ENCODE data around the gene DKK1. TPM values are rescaled to one million over a fixed set of nuclear protein-coding genes. Genes with fewer than 3 reads are reported as not detected.

Gene DKK1
- total RNA-seq, 2 experiments from 2014 or later: not detected

- Mint-ChIP-seq H3K27me3 (no peaks in the 10 kb centered on the region), H3K36me3 (ENCODE audit: low read depth) (no peaks in the 10 kb centered on the region), H3K4me3 (no peak overlapping the region), H3K9me3 (no peaks in the 10 kb centered on the region), H3K27ac (no peak overlapping the region), H3K4me1 (ENCODE audit: low read depth) (no peaks in the 10 kb centered on the region)
- no peak for ATAC-seq (ENCODE audit: poor library complexity)
- TF ChIP-seq CTCF (IDR thresholded peaks at IDR 0.05): no peak
- Histone ChIP-seq H3K36me3 (ENCODE audit: insufficient read depth, low read length) (no peaks in the 10 kb centered on the region), H3K4me1 (ENCODE audit: insufficient read depth, low read length) (no peaks in the 10 kb centered on the region), H3K9me3 (ENCODE audit: control insufficient read depth in 1 of 2, insufficient read depth in 1 of 2, low read length in 2 of 2) (no peaks in the 10 kb centered on the region), H3K27ac (ENCODE audit: low read depth in 1 of 2, low read length in 2 of 2) (no peak overlapping the region), H3K27me3 (ENCODE audit: control insufficient read depth in 1 of 2, insufficient read depth in 2 of 2, low read length in 2 of 2) (no peaks in the 10 kb centered on the region), H3K4me3 (ENCODE audit: low read length) (no peak overlapping the region)
- CTCF ChIA-PET: no interaction called here
- no peak for DNase-seq
- POLR2A ChIA-PET: no interaction called here
- intact Hi-C loops (cut with DNase I, micrococcal nuclease): no loop called here
Measured at GRCh38 chr10:52337225-52337624, 23.1 kb downstream of the DKK1 start.

DNA sequence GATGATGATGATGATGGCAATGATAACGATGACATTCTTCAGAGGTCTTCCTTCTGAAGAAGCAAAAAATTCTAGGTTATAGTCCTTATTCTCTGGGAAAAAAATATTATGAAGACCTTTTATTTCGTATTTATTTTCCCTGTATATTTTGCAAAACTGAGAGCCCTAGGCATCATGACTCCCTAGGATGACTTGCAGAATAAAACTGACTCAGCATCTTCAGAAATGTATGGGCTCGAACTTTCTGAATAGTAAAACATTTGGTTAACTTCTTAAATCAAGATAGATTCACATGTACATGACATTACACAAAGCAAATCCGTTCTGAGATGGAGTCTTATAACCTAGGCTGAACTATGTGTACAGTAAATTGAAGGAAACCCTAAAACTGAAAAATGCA lies 29.4 kb downstream of the DKK1 start:
- Mint-ChIP-seq H3K4me3 (no peak overlapping the region), H3K27me3 (no peaks in the 10 kb centered on the region), H3K9me3 (no peaks in the 10 kb centered on the region), H3K4me1 (ENCODE audit: low read depth) (no peaks in the 10 kb centered on the region), H3K36me3 (ENCODE audit: low read depth) (no peaks in the 10 kb centered on the region), H3K27ac (no peak overlapping the region)
- Histone ChIP-seq H3K36me3 (ENCODE audit: insufficient read depth, low read length) (no peaks in the 10 kb centered on the region), H3K9me3 (ENCODE audit: control insufficient read depth in 1 of 2, insufficient read depth in 1 of 2, low read length in 2 of 2) (peaks cover 0 to 23% of the 10 kb centered on the region in 2 experiments), H3K27me3 (ENCODE audit: control insufficient read depth in 1 of 2, insufficient read depth in 2 of 2, low read length in 2 of 2) (no peaks in the 10 kb centered on the region), H3K4me1 (ENCODE audit: insufficient read depth, low read length) (no peaks in the 10 kb centered on the region), H3K4me3 (ENCODE audit: low read length) (no peak overlapping the region), H3K27ac (ENCODE audit: low read depth in 1 of 2, low read length in 2 of 2) (no peak overlapping the region)
- DNase-seq: no peak
- CTCF ChIA-PET: no interaction called here
- POLR2A ChIA-PET: no interaction called here
- intact Hi-C loops (cut with DNase I, micrococcal nuclease): no loop called here
- no peak for TF ChIP-seq CTCF (IDR thresholded peaks at IDR 0.05)
- no peak for ATAC-seq (ENCODE audit: poor library complexity)

GRCh38 chr10:52346394-52347326 lies 32.6 kb downstream of the DKK1 start:
- Histone ChIP-seq H3K27me3 (ENCODE audit: control insufficient read depth in 1 of 2, insufficient read depth in 2 of 2, low read length in 2 of 2) (no peaks in the 10 kb centered on the region), H3K4me1 (ENCODE audit: insufficient read depth, low read length) (no peaks in the 10 kb centered on the region), H3K36me3 (ENCODE audit: insufficient read depth, low read length) (no peaks in the 10 kb centered on the region), H3K9me3 (ENCODE audit: control insufficient read depth in 1 of 2, insufficient read depth in 1 of 2, low read length in 2 of 2) (peaks cover 0 to 24% of the 10 kb centered on the region in 2 experiments), H3K27ac (ENCODE audit: low read depth in 1 of 2, low read length in 2 of 2) (no peak overlapping the region), H3K4me3 (ENCODE audit: low read length) (no peak overlapping the region)
- H3K36me3 Mint-ChIP-seq (ENCODE audit: low read depth): no peaks in the 10 kb centered on the region
- H3K4me3 Mint-ChIP-seq: no peak overlapping the region
- no peaks in the 10 kb centered on the region for H3K4me1 Mint-ChIP-seq (ENCODE audit: low read depth)
- no peaks in the 10 kb centered on the region for H3K27me3 Mint-ChIP-seq
- intact Hi-C loops (cut with DNase I, micrococcal nuclease): no loop called here
- ATAC-seq (ENCODE audit: poor library complexity): no peak
- POLR2A ChIA-PET: no interaction called here
- no peak overlapping the region for H3K27ac Mint-ChIP-seq
- peak in 1 of 14 experiments; percentile 4 for DNase-seq
- H3K9me3 Mint-ChIP-seq: no peaks in the 10 kb centered on the region
- CTCF ChIA-PET: no interaction called here
- TF ChIP-seq CTCF (IDR thresholded peaks at IDR 0.05): no peak

Data from CD4-positive, alpha-beta T cell (primary cell).